22Rv1 (cell line): ENCODE measurements around the gene KIF1A.

Experiments used
- ZFX ChIP-seq: fragments of 450-650 bp; IDR thresholded peaks from 2 replicates; pipeline ENCODE4 v1.6.1; 2017; ENCODE audit warnings: antibody characterized with exemption, borderline replicate concordance
- TF ChIP-seq, protein P1 (sequence below): fragments of 450-650 bp; IDR thresholded peaks from 2 replicates; pipeline ENCODE4 v1.5.1; 2017; ENCODE audit warnings: mild to moderate bottlenecking

DNA sequence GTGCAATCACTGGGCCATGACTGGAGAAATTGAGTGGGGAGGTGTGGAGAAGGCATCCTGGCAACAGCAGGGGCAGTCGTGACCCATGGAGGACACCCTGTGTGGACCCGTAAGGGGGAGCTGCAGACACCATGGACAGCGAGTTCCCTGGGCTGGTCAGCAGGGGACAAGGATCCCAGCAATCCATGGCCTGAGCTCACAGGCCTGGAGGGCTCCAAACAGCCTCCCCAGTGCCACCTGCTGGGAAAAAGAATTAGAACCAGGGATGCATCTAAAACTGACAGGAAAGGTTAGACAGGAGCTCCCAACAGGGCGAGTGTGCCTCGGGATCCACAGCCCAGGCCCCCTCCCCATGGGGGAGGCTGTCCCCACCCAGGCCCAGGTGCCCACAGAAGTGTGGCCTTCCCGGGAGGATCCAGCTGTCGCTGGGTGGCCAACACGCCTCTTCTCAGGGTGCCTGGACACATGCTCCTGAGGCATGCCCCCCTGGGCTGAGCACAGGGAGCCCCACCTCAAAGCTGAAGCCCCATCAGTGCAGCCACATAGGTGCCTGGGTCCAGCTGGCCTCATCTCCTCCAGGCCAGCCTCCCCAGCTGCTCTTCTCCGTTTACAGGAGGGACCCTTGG lies 20.5 kb upstream of the KIF1A start:
- TF ChIP-seq, protein P1, sequence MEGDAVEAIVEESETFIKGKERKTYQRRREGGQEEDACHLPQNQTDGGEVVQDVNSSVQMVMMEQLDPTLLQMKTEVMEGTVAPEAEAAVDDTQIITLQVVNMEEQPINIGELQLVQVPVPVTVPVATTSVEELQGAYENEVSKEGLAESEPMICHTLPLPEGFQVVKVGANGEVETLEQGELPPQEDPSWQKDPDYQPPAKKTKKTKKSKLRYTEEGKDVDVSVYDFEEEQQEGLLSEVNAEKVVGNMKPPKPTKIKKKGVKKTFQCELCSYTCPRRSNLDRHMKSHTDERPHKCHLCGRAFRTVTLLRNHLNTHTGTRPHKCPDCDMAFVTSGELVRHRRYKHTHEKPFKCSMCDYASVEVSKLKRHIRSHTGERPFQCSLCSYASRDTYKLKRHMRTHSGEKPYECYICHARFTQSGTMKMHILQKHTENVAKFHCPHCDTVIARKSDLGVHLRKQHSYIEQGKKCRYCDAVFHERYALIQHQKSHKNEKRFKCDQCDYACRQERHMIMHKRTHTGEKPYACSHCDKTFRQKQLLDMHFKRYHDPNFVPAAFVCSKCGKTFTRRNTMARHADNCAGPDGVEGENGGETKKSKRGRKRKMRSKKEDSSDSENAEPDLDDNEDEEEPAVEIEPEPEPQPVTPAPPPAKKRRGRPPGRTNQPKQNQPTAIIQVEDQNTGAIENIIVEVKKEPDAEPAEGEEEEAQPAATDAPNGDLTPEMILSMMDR, result peak; percentile 80
- no peak for TF ChIP-seq ZFX
